Hepatocyte (in vitro differentiated cells): ENCODE measurements around the gene MAST4. TPM values are rescaled to one million over a fixed set of nuclear protein-coding genes. Genes with fewer than 3 reads are reported as not detected.

Experiments used
- DNase-seq: peaks from one replicate; pipeline ENCODE4 v3.0.0-alpha.2; 2016; ENCODE audit warnings: low spot score
- H2AFZ ChIP-seq: fragments of 200-600 bp; sonication (generic); 2 replicates; pipeline ENCODE4 v1.6.0; 2016; ENCODE audit warnings: antibody characterized with exemption, mild to moderate bottlenecking
- H3K27ac ChIP-seq: fragments of 200-600 bp; sonication (generic); 2 replicates; pipeline ENCODE4 v1.5.1; 2016; ENCODE audit warnings: mild to moderate bottlenecking
- H3K27me3 ChIP-seq: fragments of 200-600 bp; sonication (generic); 2 replicates; pipeline ENCODE4 v1.6.1; 2016
- H3K36me3 ChIP-seq: fragments of 200-600 bp; sonication (generic); replicated peaks from 2 replicates; pipeline ENCODE4 v1.5.1; 2016; ENCODE audit warnings: low read depth; ENCODE audit not compliant: insufficient read depth
- H3K4me1 ChIP-seq: fragments of 200-600 bp; sonication (generic); 2 replicates; pipeline ENCODE4 v1.5.1; 2016; ENCODE audit warnings: mild to moderate bottlenecking, moderate library complexity; ENCODE audit not compliant: insufficient read depth
- H3K4me2 ChIP-seq: fragments of 200-600 bp; sonication (generic); 2 replicates; pipeline ENCODE4 v1.6.0; 2016
- H3K4me3 ChIP-seq: fragments of 200-600 bp; sonication (generic); 2 replicates; pipeline ENCODE4 v1.5.1; 2016; ENCODE audit warnings: mild to moderate bottlenecking
- H3K79me2 ChIP-seq: fragments of 200-600 bp; sonication (generic); 2 replicates; pipeline ENCODE4 v1.6.0; 2017; ENCODE audit warnings: mild to moderate bottlenecking
- H3K9me2 ChIP-seq: fragments of 200-600 bp; sonication (generic); replicated peaks from 2 replicates; pipeline ENCODE4 v1.6.0; 2017; ENCODE audit warnings: mild to moderate bottlenecking; ENCODE audit not compliant: insufficient read depth
- H3K9me3 ChIP-seq: fragments of 200-600 bp; sonication (generic); 2 replicates; pipeline ENCODE4 v1.5.1; 2016; ENCODE audit warnings: low read depth, mild to moderate bottlenecking
- H4K20me1 ChIP-seq: fragments of 200-600 bp; sonication (generic); 2 replicates; pipeline ENCODE4 v1.6.0; 2016; ENCODE audit warnings: mild to moderate bottlenecking; ENCODE audit not compliant: insufficient read depth, poor library complexity, severe bottlenecking
- CTCF ChIP-seq: fragments of 200-600 bp; sonication (generic); IDR thresholded peaks from 2 replicates; pipeline ENCODE4 v1.5.1; 2016; ENCODE audit warnings: antibody characterized with exemption, mild to moderate bottlenecking; ENCODE audit not compliant: poor library complexity
- EZH2 ChIP-seq: fragments of 200-600 bp; sonication (generic); IDR thresholded peaks from 2 replicates; pipeline ENCODE4 v1.6.1; 2016; ENCODE audit warnings: antibody characterized with exemption, mild to moderate bottlenecking, borderline replicate concordance
- EZH2phosphoT487 ChIP-seq: fragments of 200-600 bp; sonication (generic); IDR thresholded peaks from one replicate; pipeline ENCODE4 v1.6.1; 2018; ENCODE audit warnings: antibody characterized with exemption, mild to moderate bottlenecking, low read depth, moderate library complexity; ENCODE audit not compliant: unreplicated experiment, severe bottlenecking
- WGBS: methylation state at CpG from one replicate; pipeline ENCODE4 v1.1.6; 2016; ENCODE audit warnings: low lambda C conversion rate; ENCODE audit errors: missing lambda C conversion rate; 5-methylcytosine and 5-hydroxymethylcytosine counted together
- polyA plus RNA-seq: library from polyadenylated mRNA; unstranded; fragments of >200 nt; fragmentation: Nextera tagmentation; extraction: Ambion mirVana; gene quantifications from 2 replicates; pipeline ENCODE4 v1.2.1, GENCODE V29; 2016
- total RNA-seq: library from RNA; depleted of rRNA; stranded (reverse); fragments of >200 nt; gene quantifications from 2 replicates; pipeline ENCODE4 v1.2.3, GENCODE V29; 2014

The MAST4 gene
- total and polyA plus RNA-seq, 2 experiments from 2014 or later, result 11.7 to 13.2 TPM

DNA sequence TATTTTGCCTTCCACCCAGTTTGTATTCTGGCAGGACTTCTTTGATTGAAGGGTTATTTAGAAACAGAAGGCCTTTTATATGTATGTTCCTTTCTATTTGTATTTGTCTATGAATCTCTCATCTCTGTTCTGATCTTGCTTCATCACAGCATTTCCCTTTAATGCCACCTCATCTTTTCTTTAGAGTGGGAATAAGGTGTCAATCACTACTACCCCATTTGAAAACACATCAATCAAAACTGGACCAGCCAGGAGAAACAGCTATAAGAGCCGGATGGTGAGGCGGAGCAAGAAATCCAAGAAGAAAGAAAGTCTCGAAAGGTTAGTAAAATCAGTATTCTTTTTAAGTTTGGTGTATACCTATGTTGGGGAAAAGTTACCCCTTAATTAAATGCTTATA lies 564.1 kb downstream of the MAST4 start:
- Histone ChIP-seq H4K20me1 (no peaks in the 10 kb centered on the region), H3K79me2 (no peaks in the 10 kb centered on the region), H3K36me3 (no peaks in the 10 kb centered on the region), H2AFZ (no peak overlapping the region), H3K4me1 (peaks cover 5% of the 10 kb centered on the region), H3K27ac (no peak overlapping the region), H3K4me2 (no peak overlapping the region), H3K9me3 (no peaks in the 10 kb centered on the region), H3K27me3 (no peaks in the 10 kb centered on the region), H3K9me2 (no peaks in the 10 kb centered on the region), H3K4me3 (no peak overlapping the region)
- TF ChIP-seq EZH2phosphoT487 (no peak), EZH2 (no peak), CTCF (no peak)
- no peak for DNase-seq
- WGBS, result 97% methylated on average over 3 of the region's 3 CpGs

- Histone ChIP-seq H3K9me3 (no peaks in the 10 kb centered on the region), H2AFZ (no peak overlapping the region), H3K4me2 (no peak overlapping the region), H3K4me3 (no peak overlapping the region), H3K36me3 (no peaks in the 10 kb centered on the region), H3K9me2 (no peaks in the 10 kb centered on the region), H4K20me1 (no peaks in the 10 kb centered on the region), H3K27me3 (no peaks in the 10 kb centered on the region), H3K79me2 (no peaks in the 10 kb centered on the region), H3K27ac (no peak overlapping the region), H3K4me1 (peaks cover 5% of the 10 kb centered on the region)
- WGBS, result 63% methylated on average over 3 of the region's 3 CpGs
- no peak for DNase-seq
- TF ChIP-seq EZH2phosphoT487 (no peak), CTCF (no peak), EZH2 (no peak)
Measured at GRCh38 chr5:67160985-67161384, 564.8 kb downstream of the MAST4 start.

DNA sequence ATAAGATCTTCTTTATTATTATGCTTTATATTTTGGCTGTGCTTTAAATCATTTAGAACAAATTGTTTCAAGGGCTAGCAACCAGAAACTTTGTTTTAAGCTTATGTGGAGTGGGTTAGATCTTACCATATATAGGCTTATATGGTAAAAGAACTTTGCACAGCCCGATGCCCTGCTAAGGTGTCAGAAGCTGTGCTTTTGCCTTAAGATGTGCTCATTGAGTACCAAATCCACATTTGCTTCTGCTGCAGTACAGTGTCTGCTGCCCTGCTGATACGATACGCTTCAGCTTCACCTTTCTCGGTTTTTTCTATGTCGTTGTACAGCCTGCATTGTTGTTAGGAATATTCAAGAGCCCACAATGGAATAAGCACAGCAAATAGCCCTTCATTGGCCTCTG lies 565.6 kb downstream of the MAST4 start:
- Histone ChIP-seq H3K36me3 (no peaks in the 10 kb centered on the region), H3K9me2 (no peaks in the 10 kb centered on the region), H3K4me3 (no peak overlapping the region), H3K9me3 (no peaks in the 10 kb centered on the region), H3K4me2 (no peak overlapping the region), H4K20me1 (no peaks in the 10 kb centered on the region), H2AFZ (no peak overlapping the region), H3K27ac (no peak overlapping the region), H3K4me1 (peaks cover 5% of the 10 kb centered on the region), H3K27me3 (no peaks in the 10 kb centered on the region), H3K79me2 (no peaks in the 10 kb centered on the region)
- DNase-seq, result no peak
- WGBS, result 91% methylated on average over 5 of the region's 5 CpGs
- TF ChIP-seq EZH2 (no peak), CTCF (no peak), EZH2phosphoT487 (no peak)
